ENCODE data around the gene MAPK12.
A peak's percentile ranks its signal among the peaks of the same experiment; 100 is the strongest.

The MAPK12 gene

DNA sequence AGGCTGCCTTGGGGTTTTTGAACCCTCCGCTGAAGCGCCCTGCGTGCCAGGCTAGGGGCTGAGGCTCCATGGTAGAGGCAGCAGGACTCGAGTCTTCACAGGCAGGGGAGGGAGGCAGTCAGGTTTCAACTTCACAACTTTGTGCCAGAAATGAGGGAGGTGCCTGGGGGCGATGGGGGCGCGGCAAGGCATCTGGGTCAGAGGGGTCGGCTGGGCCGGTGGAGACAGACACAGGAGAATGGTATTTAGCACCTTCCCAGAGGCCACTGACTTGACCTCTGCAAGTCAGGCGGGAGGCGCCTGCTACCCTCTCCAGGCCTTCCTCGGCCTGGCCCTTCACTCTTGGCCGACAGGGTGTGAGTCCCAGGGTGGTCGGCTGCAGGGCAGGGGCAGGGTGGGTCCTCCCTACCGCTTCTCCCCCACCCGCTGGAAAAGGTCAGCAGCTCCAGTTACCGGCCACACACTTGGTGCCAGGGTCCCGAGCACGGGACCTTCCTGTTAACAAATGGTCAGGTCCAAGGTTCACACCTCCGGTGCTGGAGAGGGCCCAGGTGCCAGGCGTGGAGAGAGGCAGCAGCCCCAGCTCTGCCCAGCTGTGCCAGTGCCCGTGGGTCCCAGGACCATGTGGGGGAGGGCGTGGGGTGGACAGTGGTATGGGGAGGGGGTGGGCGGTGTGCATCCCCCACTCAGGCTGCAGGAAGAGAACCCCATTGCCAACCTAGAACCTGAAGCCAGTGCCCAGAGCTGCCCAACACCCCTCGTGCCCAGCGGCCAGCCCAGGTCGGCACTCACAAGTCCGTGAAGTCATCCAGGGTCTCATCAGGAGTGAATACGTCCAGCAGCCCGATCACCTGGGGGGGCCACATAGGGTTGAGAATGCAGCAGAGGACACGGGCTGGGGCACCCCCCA, 3.8 kb downstream of the MAPK12 start:
- TF ChIP-seq, protein P1, sequence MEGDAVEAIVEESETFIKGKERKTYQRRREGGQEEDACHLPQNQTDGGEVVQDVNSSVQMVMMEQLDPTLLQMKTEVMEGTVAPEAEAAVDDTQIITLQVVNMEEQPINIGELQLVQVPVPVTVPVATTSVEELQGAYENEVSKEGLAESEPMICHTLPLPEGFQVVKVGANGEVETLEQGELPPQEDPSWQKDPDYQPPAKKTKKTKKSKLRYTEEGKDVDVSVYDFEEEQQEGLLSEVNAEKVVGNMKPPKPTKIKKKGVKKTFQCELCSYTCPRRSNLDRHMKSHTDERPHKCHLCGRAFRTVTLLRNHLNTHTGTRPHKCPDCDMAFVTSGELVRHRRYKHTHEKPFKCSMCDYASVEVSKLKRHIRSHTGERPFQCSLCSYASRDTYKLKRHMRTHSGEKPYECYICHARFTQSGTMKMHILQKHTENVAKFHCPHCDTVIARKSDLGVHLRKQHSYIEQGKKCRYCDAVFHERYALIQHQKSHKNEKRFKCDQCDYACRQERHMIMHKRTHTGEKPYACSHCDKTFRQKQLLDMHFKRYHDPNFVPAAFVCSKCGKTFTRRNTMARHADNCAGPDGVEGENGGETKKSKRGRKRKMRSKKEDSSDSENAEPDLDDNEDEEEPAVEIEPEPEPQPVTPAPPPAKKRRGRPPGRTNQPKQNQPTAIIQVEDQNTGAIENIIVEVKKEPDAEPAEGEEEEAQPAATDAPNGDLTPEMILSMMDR (IDR thresholded peaks at IDR 0.05), result no peak
- no peak for TF ChIP-seq ZFX (IDR thresholded peaks at IDR 0.05; ENCODE audit: borderline replicate concordance)
- H3K27ac ChIP-seq, result peak overlapping the region; percentile 26

- H3K27ac ChIP-seq, result peak overlapping the region; percentile 26; the same call in 1 of the 2 replicates
- TF ChIP-seq, protein P1 (IDR thresholded peaks at IDR 0.05), result no peak
- no peak for TF ChIP-seq ZFX (IDR thresholded peaks at IDR 0.05; ENCODE audit: borderline replicate concordance)
Measured at GRCh38 chr22:50257041-50257440, 4.4 kb downstream of the MAPK12 start.

- TF ChIP-seq, protein P1 (IDR thresholded peaks at IDR 0.05), result no peak
- no peak for TF ChIP-seq ZFX (IDR thresholded peaks at IDR 0.05; ENCODE audit: borderline replicate concordance)
- H3K27ac ChIP-seq, result peak overlapping the region; percentile 26
Measured at GRCh38 chr22:50256258-50256862, 5.1 kb downstream of the MAPK12 start.

GRCh38 chr22:50255607-50256006, 5.9 kb downstream of the MAPK12 start:
- H3K27ac ChIP-seq, result no peak overlapping the region; the same call in 1 of the 2 replicates
- TF ChIP-seq ZFX (IDR thresholded peaks at IDR 0.05; ENCODE audit: borderline replicate concordance), result no peak
- TF ChIP-seq, protein P1 (IDR thresholded peaks at IDR 0.05), result no peak

GRCh38 chr22:50255099-50255498, 6.4 kb downstream of the MAPK12 start:
- TF ChIP-seq ZFX (IDR thresholded peaks at IDR 0.05; ENCODE audit: borderline replicate concordance), result no peak
- TF ChIP-seq, protein P1 (IDR thresholded peaks at IDR 0.05), result no peak
- H3K27ac ChIP-seq, result peak overlapping the region; percentile 56; the same call in 1 of the 2 replicates

- TF ChIP-seq ZFX (IDR thresholded peaks at IDR 0.05; ENCODE audit: borderline replicate concordance), result no peak
- TF ChIP-seq, protein P1 (IDR thresholded peaks at IDR 0.05), result no peak
- H3K27ac ChIP-seq, result peak overlapping the region; percentile 56
Measured at GRCh38 chr22:50253941-50254340, 7.5 kb downstream of the MAPK12 start.

Measured in 22Rv1 (cell line).